ENCODE measurements around the gene PCDHGA9. TPM values are rescaled to one million over a fixed set of nuclear protein-coding genes. Genes with fewer than 3 reads are reported as not detected.

The PCDHGA9 gene
- total RNA-seq, 1 donor from 2014 or later: 3.9 TPM

DNA sequence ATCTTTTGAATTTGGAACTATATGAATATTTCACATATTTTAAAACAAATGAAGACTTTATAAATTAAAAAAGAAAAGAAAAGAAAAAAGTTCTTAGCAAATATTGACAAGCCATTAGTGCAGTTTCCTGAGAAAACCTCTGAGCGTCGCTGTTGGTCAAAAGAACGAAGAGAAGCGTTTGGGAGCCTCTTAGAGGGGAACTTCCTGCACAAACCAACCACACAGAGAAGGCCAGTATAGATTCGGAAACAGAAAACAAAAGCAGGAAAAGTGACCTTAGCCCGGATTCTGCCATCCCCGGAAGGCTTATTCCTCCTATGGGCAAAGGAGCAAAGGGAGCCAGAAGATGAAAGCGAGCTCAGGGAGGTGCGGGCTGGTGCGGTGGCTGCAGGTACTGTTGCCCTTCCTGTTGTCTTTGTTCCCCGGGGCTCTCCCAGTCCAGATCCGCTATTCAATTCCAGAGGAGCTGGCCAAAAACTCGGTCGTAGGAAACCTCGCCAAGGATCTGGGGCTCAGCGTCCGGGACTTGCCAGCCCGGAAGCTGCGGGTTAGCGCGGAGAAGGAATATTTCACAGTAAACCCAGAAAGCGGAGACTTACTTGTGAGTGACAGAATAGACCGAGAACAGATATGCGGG, 42.7 kb upstream of the PCDHGA9 start, which contains the start of gene PCDHGB2:
Gene PCDHGB2, plus strand, starts transcription at position 205 of the 637 bp plus-strand sequence. Its CDS starts 142 bp downstream, at position 347.
- TF ChIP-seq, protein P1, sequence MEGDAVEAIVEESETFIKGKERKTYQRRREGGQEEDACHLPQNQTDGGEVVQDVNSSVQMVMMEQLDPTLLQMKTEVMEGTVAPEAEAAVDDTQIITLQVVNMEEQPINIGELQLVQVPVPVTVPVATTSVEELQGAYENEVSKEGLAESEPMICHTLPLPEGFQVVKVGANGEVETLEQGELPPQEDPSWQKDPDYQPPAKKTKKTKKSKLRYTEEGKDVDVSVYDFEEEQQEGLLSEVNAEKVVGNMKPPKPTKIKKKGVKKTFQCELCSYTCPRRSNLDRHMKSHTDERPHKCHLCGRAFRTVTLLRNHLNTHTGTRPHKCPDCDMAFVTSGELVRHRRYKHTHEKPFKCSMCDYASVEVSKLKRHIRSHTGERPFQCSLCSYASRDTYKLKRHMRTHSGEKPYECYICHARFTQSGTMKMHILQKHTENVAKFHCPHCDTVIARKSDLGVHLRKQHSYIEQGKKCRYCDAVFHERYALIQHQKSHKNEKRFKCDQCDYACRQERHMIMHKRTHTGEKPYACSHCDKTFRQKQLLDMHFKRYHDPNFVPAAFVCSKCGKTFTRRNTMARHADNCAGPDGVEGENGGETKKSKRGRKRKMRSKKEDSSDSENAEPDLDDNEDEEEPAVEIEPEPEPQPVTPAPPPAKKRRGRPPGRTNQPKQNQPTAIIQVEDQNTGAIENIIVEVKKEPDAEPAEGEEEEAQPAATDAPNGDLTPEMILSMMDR (IDR thresholded peaks at IDR 0.05; ENCODE audit: borderline replicate concordance): peak; percentile 64
- Histone ChIP-seq H3K9me3 (replicated peaks) (peaks cover 99% of the 10 kb centered on the region), H3K36me3 (peaks cover 31% of the 10 kb centered on the region), H3K4me3 (peak within 1 kb of the TSS; percentile 53), H3K4me1 (peaks cover 52% of the 10 kb centered on the region), H3K27me3 (ENCODE audit: low read depth) (no peaks in the 10 kb centered on the region), H3K27ac (replicated peaks) (peak within 1 kb of the TSS; percentile 59)
- DNase-seq: no peak
- intact Hi-C loops (cut with micrococcal nuclease): no loop called here

DNA sequence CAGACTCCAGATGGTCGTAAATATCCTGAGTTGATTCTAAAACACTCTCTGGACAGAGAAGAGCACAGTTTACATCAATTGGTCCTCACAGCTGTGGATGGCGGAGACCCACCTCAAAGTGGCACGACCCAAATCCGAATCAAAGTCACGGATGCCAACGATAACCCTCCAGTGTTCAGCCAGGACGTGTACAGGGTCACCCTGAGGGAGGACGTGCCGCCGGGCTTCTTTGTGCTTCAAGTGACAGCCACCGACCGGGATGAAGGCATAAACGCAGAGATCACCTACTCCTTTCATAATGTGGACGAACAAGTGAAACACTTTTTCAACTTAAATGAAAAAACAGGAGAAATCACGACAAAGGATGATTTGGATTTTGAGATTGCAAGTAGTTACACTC, 41.9 kb upstream of the PCDHGA9 start:
- Histone ChIP-seq H3K4me1 (peaks cover 47% of the 10 kb centered on the region), H3K9me3 (replicated peaks) (peaks cover 99% of the 10 kb centered on the region), H3K4me3 (peak overlapping the region; percentile 53), H3K27me3 (ENCODE audit: low read depth) (no peaks in the 10 kb centered on the region), H3K27ac (replicated peaks) (peak overlapping the region; percentile 59), H3K36me3 (peaks cover 31% of the 10 kb centered on the region)
- DNase-seq: no peak
- TF ChIP-seq, protein P1 (IDR thresholded peaks at IDR 0.05; ENCODE audit: borderline replicate concordance): no peak
- intact Hi-C loops (cut with micrococcal nuclease): no loop called here

DNA sequence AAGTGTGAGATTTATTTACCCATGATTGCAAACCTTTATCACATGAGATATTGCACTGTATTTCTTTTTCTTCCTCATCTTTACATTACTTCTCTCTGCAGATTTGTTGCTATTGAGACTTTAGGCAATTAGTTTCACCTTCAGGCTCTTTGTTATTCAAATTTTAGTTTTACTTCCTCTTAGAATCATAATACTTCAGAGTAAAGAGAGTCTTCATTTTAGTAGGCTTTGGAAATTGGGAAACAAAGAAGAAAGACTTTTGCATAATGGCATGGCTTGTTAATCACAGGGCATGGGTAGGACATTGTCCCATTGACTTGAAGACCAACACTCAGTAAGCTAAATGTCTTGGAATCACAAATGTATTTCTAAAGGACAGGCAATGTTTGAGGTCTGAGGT, 39.9 kb upstream of the PCDHGA9 start:
- peaks cover 37% of the 10 kb centered on the region for H3K4me1 ChIP-seq
- H3K9me3 ChIP-seq (replicated peaks): peaks cover 99% of the 10 kb centered on the region
- no peaks in the 10 kb centered on the region for H3K27me3 ChIP-seq (ENCODE audit: low read depth)
- DNase-seq: no peak
- intact Hi-C loops (cut with micrococcal nuclease): no loop called here
- TF ChIP-seq, protein P1 (IDR thresholded peaks at IDR 0.05; ENCODE audit: borderline replicate concordance): no peak
- peaks cover 30% of the 10 kb centered on the region for H3K36me3 ChIP-seq
- H3K27ac ChIP-seq (replicated peaks): no peak overlapping the region
- H3K4me3 ChIP-seq: no peak overlapping the region

DNA sequence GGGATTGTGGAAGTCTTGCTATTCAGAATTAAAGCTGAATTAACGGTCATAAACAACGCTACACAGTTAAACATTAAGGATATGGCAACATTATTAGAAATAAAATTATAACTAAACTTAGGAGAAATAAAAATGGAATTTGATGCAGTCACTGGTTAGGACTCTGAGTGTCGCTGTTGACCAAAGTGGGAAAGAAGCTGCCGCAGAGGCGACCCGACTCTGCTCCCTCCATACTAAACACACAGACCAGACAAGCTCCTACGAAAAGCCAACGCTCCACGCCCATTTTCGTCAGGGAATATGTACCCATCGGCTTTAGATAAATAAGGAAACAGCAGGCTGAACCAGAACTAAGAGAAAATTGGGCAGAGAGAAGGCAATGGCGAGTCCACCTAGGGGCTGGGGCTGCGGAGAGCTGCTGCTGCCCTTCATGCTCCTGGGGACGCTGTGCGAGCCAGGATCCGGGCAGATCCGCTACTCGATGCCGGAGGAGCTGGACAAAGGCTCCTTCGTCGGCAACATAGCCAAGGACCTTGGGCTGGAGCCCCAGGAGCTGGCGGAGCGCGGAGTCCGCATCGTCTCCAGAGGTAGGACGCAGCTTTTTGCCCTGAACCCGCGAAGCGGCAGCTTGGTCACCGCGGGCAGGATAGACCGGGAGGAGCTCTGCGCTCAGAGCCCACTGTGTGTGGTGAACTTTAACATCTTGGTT, 38.5 kb upstream of the PCDHGA9 start, which contains the start of gene PCDHGA5:
Gene PCDHGA5, plus strand, starts transcription at position 211 of the 709 bp plus-strand sequence. Its CDS starts 169 bp downstream, at position 380.
- no peaks in the 10 kb centered on the region for H3K27me3 ChIP-seq (ENCODE audit: low read depth)
- peaks cover 30% of the 10 kb centered on the region for H3K36me3 ChIP-seq
- peaks cover 42% of the 10 kb centered on the region for H3K4me1 ChIP-seq
- H3K9me3 ChIP-seq (replicated peaks): peaks cover 98% of the 10 kb centered on the region
- H3K27ac ChIP-seq (replicated peaks): peak within 1 kb of the TSS; percentile 45
- TF ChIP-seq, protein P1 (IDR thresholded peaks at IDR 0.05; ENCODE audit: borderline replicate concordance): peak; percentile 51
- no peak for DNase-seq
- intact Hi-C loops (cut with micrococcal nuclease): no loop called here
- H3K4me3 ChIP-seq: peak within 1 kb of the TSS; percentile 47

DNA sequence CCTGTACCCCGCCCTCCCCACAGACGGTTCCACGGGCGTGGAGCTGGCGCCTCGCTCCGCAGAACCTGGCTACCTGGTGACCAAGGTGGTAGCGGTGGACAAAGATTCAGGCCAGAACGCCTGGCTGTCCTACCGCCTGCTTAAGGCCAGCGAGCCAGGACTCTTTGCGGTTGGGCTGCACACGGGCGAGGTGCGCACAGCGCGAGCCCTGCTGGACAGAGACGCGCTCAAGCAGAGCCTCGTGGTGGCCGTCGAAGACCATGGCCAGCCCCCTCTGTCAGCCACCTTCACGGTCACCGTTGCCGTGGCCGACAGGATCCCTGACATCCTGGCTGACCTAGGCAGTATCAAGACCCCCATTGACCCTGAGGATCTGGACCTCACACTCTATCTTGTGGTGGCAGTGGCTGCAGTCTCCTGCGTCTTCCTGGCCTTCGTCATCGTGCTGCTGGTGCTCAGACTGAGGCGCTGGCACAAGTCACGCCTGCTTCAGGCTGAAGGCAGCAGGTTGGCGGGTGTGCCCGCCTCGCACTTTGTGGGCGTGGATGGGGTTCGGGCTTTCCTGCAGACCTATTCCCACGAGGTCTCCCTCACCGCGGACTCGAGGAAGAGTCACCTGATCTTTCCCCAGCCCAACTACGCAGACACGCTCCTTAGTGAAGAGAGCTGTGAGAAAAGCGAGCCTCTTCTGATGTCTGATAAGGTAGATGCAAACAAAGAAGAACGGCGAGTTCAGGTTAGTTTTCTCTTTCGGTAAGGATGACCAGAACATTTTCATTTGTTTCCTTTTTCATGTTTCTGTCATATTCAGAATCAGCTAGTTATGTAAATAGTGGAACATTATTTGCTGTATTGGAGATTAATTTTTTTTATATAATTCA, 36.3 kb upstream of the PCDHGA9 start:
- Histone ChIP-seq H3K27me3 (ENCODE audit: low read depth) (no peaks in the 10 kb centered on the region), H3K9me3 (replicated peaks) (peaks cover 98% of the 10 kb centered on the region), H3K27ac (replicated peaks) (no peak overlapping the region), H3K4me1 (peaks cover 43% of the 10 kb centered on the region), H3K4me3 (no peak overlapping the region), H3K36me3 (peaks cover 30% of the 10 kb centered on the region)
- no peak for DNase-seq
- TF ChIP-seq, protein P1 (IDR thresholded peaks at IDR 0.05; ENCODE audit: borderline replicate concordance): no peak
- intact Hi-C loops (cut with micrococcal nuclease): no loop called here

All from left ventricle myocardium inferior (tissue), 1 donor.